GM12878 (cell line): ENCODE measurements around the gene DDC. TPM values are rescaled to one million over a fixed set of nuclear protein-coding genes. Genes with fewer than 3 reads are reported as not detected.

Experiments
- ATAC-seq: fragments of 200-7000 bp; cut with Tn5 transposase; 3 replicates; pipeline ENCODE4 v1.9.1; 2020; ENCODE audit warnings: mild to moderate bottlenecking, moderate library complexity
- BruUV-seq: library from RNA; stranded (reverse); fragments of 400-500 nt; replicated peaks from 2 replicates; lab custom pipeline; 2021; lab: Mats Ljungman, UMichigan
- CTCF ChIA-PET: fragments of 300-600 bp; sonication (Branson Sonifier 250); formaldehyde crosslinking; extraction: SDS; loops from one replicate; lab custom pipeline; 2021; ENCODE audit warnings: inconsistent platforms; lab: Yijun Ruan, JAX
- POLR2A ChIA-PET: fragments of 350-600 bp; formaldehyde crosslinking; extraction: SDS; loops from one replicate; lab custom pipeline; 2021; ENCODE audit warnings: inconsistent platforms; lab: Charles Lee
- RAD21 ChIA-PET: fragments of 300-600 bp; sonication (Branson Sonifier 250); formaldehyde crosslinking; loops from one replicate; lab custom pipeline; 2023; ENCODE audit warnings: antibody characterized with exemption; ENCODE audit not compliant: unreplicated experiment; lab: Charles Lee
- SMC1A ChIA-PET: fragments of 300-600 bp; sonication (Branson Sonifier 250); formaldehyde crosslinking; loops from one replicate; lab custom pipeline; 2023; ENCODE audit not compliant: unreplicated experiment, uncharacterized antibody; lab: Charles Lee
- DNase-seq: peaks from one replicate; pipeline ENCODE4 v3.0.0-alpha.2; 2011; ENCODE audit warnings: low read depth, low spot score
- FAIRE-seq: peaks from 3 replicates; lab custom pipeline; 2011; peaks lifted over from hg19 to GRCh38; lab: Jason Lieb, UNC
- H2AFZ ChIP-seq: 2 replicates; pipeline ENCODE4 v1.6.0; 2011; ENCODE audit warnings: low read depth, low read length, control low read depth; ENCODE audit not compliant: control insufficient read depth
- H3K27ac ChIP-seq: 2 replicates; pipeline ENCODE4 v1.5.1; 2011; ENCODE audit warnings: control low read depth; ENCODE audit not compliant: control insufficient read depth, insufficient read depth
- H3K27me3 ChIP-seq, 2 experiments: replicated peaks in 1 of 2; 2 replicates each; pipeline versions ENCODE4 v1.6.0 to v1.6.1; 2011; ENCODE audit warnings: low read length in 1 of 2; ENCODE audit not compliant: control insufficient read depth in 2 of 2, insufficient read depth in 2 of 2
- H3K36me3 ChIP-seq, 2 experiments: 2 replicates each; pipeline ENCODE4 v1.5.1; 2011; ENCODE audit warnings: low read length in 1 of 2; ENCODE audit not compliant: control insufficient read depth in 2 of 2, insufficient read depth in 2 of 2
- H3K4me1 ChIP-seq: 2 replicates; pipeline ENCODE4 v1.6.1; 2011; ENCODE audit warnings: mild to moderate bottlenecking, low read length, moderate library complexity, mixed read lengths; ENCODE audit not compliant: control insufficient read depth, insufficient read depth
- H3K4me2 ChIP-seq: 2 replicates; pipeline ENCODE4 v1.6.0; 2011; ENCODE audit warnings: control low read depth; ENCODE audit not compliant: control insufficient read depth, insufficient read depth
- H3K4me3 ChIP-seq: fragments of 200-600 bp; sonication (generic); 2 replicates; pipeline ENCODE4 v1.5.1; 2016
- H3K79me2 ChIP-seq: 2 replicates; pipeline ENCODE4 v1.6.0; 2011; ENCODE audit warnings: low read length; ENCODE audit not compliant: control insufficient read depth, insufficient read depth
- H3K9ac ChIP-seq: 2 replicates; pipeline ENCODE4 v1.8.0; 2011; ENCODE audit warnings: low read length, control low read depth, mixed read lengths; ENCODE audit not compliant: control insufficient read depth, insufficient read depth
- H3K9me3 ChIP-seq: replicated peaks from 3 replicates; pipeline ENCODE4 v1.5.1; 2011; ENCODE audit warnings: mild to moderate bottlenecking, low read length; ENCODE audit not compliant: control insufficient read depth, insufficient read depth
- H4K20me1 ChIP-seq: 2 replicates; pipeline ENCODE4 v1.6.0; 2011; ENCODE audit not compliant: control insufficient read depth, insufficient read depth
- ASH2L ChIP-seq: fragments of 300-600, 200-600 bp; sonication (generic); IDR thresholded peaks from 2 replicates; pipeline ENCODE4 v1.6.1; 2017; ENCODE audit warnings: low read depth, mild to moderate bottlenecking, borderline replicate concordance
- ATF3 ChIP-seq: IDR thresholded peaks from 2 replicates; pipeline ENCODE4 v1.6.1; 2011; ENCODE audit warnings: low read depth, mild to moderate bottlenecking, low read length, moderate library complexity, borderline replicate concordance; ENCODE audit errors: extremely low read depth
- CBX3 ChIP-seq: fragments of 200-600 bp; sonication (generic); IDR thresholded peaks from 2 replicates; pipeline ENCODE4 v1.6.1; 2016; ENCODE audit warnings: low read depth, borderline replicate concordance
- IKZF1 ChIP-seq: fragments of 450-650 bp; conservative IDR thresholded peaks from 2 replicates; pipeline ENCODE4 v1.6.1; 2017; ENCODE audit warnings: antibody characterized with exemption, mild to moderate bottlenecking
- MTA3 ChIP-seq: IDR thresholded peaks from 2 replicates; pipeline ENCODE4 v1.6.1; 2012; ENCODE audit warnings: low read length, inconsistent platforms, borderline replicate concordance
- POLR2A ChIP-seq: IDR thresholded peaks from 2 replicates; pipeline ENCODE4 v1.6.1; 2011; ENCODE audit warnings: low read depth, mild to moderate bottlenecking, low read length
- POU2F2 ChIP-seq: IDR thresholded peaks from 3 replicates; pipeline ENCODE4 v1.6.1; 2011; ENCODE audit warnings: low read depth, mild to moderate bottlenecking, low read length, borderline replicate concordance
- STAT3 ChIP-seq: IDR thresholded peaks from 2 replicates; pipeline ENCODE4 v1.6.1; 2011; ENCODE audit warnings: low read depth, low read length, improper control_type of control experiment
- WGBS: methylation state at CpG from one replicate; pipeline ENCODE4 v1.1.6; 2016; ENCODE audit warnings: low lambda C conversion rate; ENCODE audit not compliant: insufficient replicate concordance, insufficient coverage; ENCODE audit errors: missing lambda C conversion rate; 5-methylcytosine and 5-hydroxymethylcytosine counted together
- in situ Hi-C: fragments of 300-500 bp; cut with MboI; formaldehyde crosslinking; loops from 9 replicates; pipeline ENCODE4 v1.14.3; 2018; ENCODE audit warnings: mixed read lengths
- intact Hi-C: fragments of 100-400 bp; cut with micrococcal nuclease; formaldehyde crosslinking; loops from one replicate; pipeline ENCODE4 v1.14.2; 2022; ENCODE audit not compliant: unreplicated experiment
- polyA plus RNA-seq, 11 experiments: library from polyadenylated mRNA; depleted of rRNA in 4 of 11; unstranded in 6 of 11; stranded (reverse) in 5 of 11; fragments of >200 nt; fragmentation: Nextera tagmentation in 4 of 11; fragmentation: Illumina TruSeq in 1 of 11; extraction: Ambion mirVana in 4 of 11; extraction: Trizol in 1 of 11; gene quantifications; 1 replicate in 1 of 11; 2 replicates in 10 of 11; pipeline versions ENCODE4 v1.2.1 to v1.2.3, GENCODE V29; 2011 to 2016; ENCODE audit warnings: inconsistent platforms in 2 of 11, missing spikeins in 2 of 11, low read depth in 1 of 11
- total RNA-seq, 4 experiments: library from RNA; depleted of rRNA in 3 of 4; stranded (reverse); fragments of >200 nt in 3 of 4; fragmentation: Illumina TruSeq in 1 of 4; extraction: Trizol in 1 of 4; gene quantifications; 2 replicates each; pipeline versions ENCODE4 v1.2.1 to v1.2.3, GENCODE V29; 2013 to 2021

Gene DDC
- total and polyA plus RNA-seq, 10 of the 15 experiments (the other 5 are each of a cell fraction or from before 2014, with no cell fraction given), result not detected

GRCh38 chr7:50475340-50475739, 89.9 kb downstream of the DDC start:
- Histone ChIP-seq H3K36me3 (no peaks in the 10 kb centered on the region), H3K4me3 (no peak overlapping the region), H4K20me1 (no peaks in the 10 kb centered on the region), H3K9me3 (no peaks in the 10 kb centered on the region), H3K4me1 (no peaks in the 10 kb centered on the region), H3K9ac (no peak overlapping the region), H3K4me2 (no peak overlapping the region), H3K27me3 (peaks cover 0 to 2% of the 10 kb centered on the region in 2 experiments; a peak in 3 of 4 replicates), H2AFZ (no peak overlapping the region), H3K27ac (no peak overlapping the region), H3K79me2 (no peaks in the 10 kb centered on the region)
- ChIA-PET POLR2A (no interaction called here), RAD21 (interaction anchor here (1.5 kb wide), 1 partner anchor 12 kb away, joined by 3 read pairs; no protein-coding TSS in a partner anchor), CTCF (interaction anchor here (1.4 to 3.0 kb wide), 2 partner anchors 383 to 685 kb away, joined by 4 to 10 read pairs; no protein-coding TSS in a partner anchor), SMC1A (interaction anchor here (0.9 to 1.9 kb wide), 2 partner anchors 27 to 72 kb away, joined by 4 to 5 read pairs; no protein-coding TSS in a partner anchor)
- intact Hi-C loops, result no loop called here
- DNase-seq (no peak), ATAC-seq (peak; percentile 76), FAIRE-seq (no peak)
- no peak for TF ChIP-seq ASH2L
- no peak for TF ChIP-seq POLR2A
- no peak for TF ChIP-seq CBX3
- no peak for TF ChIP-seq MTA3
- no TSS peak for BruUV-seq
- 0% methylated on average over 4 of the region's 4 CpGs for WGBS
- in situ Hi-C loops, result no loop called here

- ChIA-PET RAD21 (interaction anchor here (1.5 kb wide), 1 partner anchor 11 kb away, joined by 3 read pairs; no protein-coding TSS in a partner anchor), CTCF (interaction anchor here (0.9 to 3.0 kb wide), 3 partner anchors 10 to 686 kb away, joined by 3 to 10 read pairs (median 4); no protein-coding TSS in a partner anchor), SMC1A (interaction anchor here (1.9 kb wide), 1 partner anchor 26 kb away, joined by 5 read pairs; no protein-coding TSS in a partner anchor), POLR2A (no interaction called here)
- H4K20me1 ChIP-seq, result no peaks in the 10 kb centered on the region
- DNase-seq (no peak), FAIRE-seq (no peak), ATAC-seq (no peak)
- H3K79me2 ChIP-seq, result no peaks in the 10 kb centered on the region
- peaks cover 0 to 2% of the 10 kb centered on the region in 2 experiments; a peak in 3 of 4 replicates for H3K27me3 ChIP-seq
- in situ Hi-C loops, result no loop called here
- no peaks in the 10 kb centered on the region for H3K4me1 ChIP-seq
- no peaks in the 10 kb centered on the region for H3K36me3 ChIP-seq
- H3K9ac ChIP-seq, result no peak overlapping the region
- no peak overlapping the region for H2AFZ ChIP-seq
- TF ChIP-seq ATF3 (no peak), IKZF1 (no peak), STAT3 (no peak), POU2F2 (no peak)
- 27% methylated on average over 8 of the region's 8 CpGs for WGBS
- H3K4me3 ChIP-seq, result no peak overlapping the region
- no peaks in the 10 kb centered on the region for H3K9me3 ChIP-seq
- no peak overlapping the region for H3K27ac ChIP-seq
- BruUV-seq, result no TSS peak
- H3K4me2 ChIP-seq, result no peak overlapping the region
- intact Hi-C loops, result no loop called here
These were observed 90.6 kb downstream of the DDC start for GRCh38 chr7:50474382-50475160.
